HG03558 (cell line): Measurements from ENCODE around the gene THBS1.

Source experiments
- ATAC-seq: cut with Tn5 transposase; IDR thresholded peaks from one replicate; pipeline ENCODE4 v1.9.1; 2021; ENCODE audit warnings: moderate number of reproducible peaks; ENCODE audit not compliant: unreplicated experiment; ENCODE audit errors: extremely low read depth

Gene THBS1

GRCh38 chr15:39580485-39581241 lies at the start of gene THBS1:
THBS1 (plus strand) TSS chr15:39581079; CDS start chr15:39581858, 779 bp downstream.
- ATAC-seq, result no peak

GRCh38 chr15:39534996-39535395 lies 45.9 kb upstream of the THBS1 start:
- ATAC-seq, result no peak

- ATAC-seq, result no peak
Measured at GRCh38 chr15:39535466-39535865, 45.4 kb upstream of the THBS1 start.

GRCh38 chr15:39538936-39539335 lies 41.9 kb upstream of the THBS1 start:
- ATAC-seq, result no peak

GRCh38 chr15:39539466-39539865 lies 41.4 kb upstream of the THBS1 start:
- no peak for ATAC-seq

- no peak for ATAC-seq
Measured at GRCh38 chr15:39539973-39540558, 40.8 kb upstream of the THBS1 start.

GRCh38 chr15:39542385-39543065 lies 38.4 kb upstream of the THBS1 start:
- no peak for ATAC-seq

- no peak for ATAC-seq
Measured at GRCh38 chr15:39543651-39544050, 37.2 kb upstream of the THBS1 start.

- no peak for ATAC-seq
Measured at GRCh38 chr15:39546842-39547241, 34.0 kb upstream of the THBS1 start.

GRCh38 chr15:39548561-39548960 lies 32.3 kb upstream of the THBS1 start:
- ATAC-seq, result no peak

- no peak for ATAC-seq
Measured at GRCh38 chr15:39549912-39550311, 31.0 kb upstream of the THBS1 start.

GRCh38 chr15:39551476-39551875 lies 29.4 kb upstream of the THBS1 start:
- no peak for ATAC-seq

GRCh38 chr15:39552556-39552955 lies 28.3 kb upstream of the THBS1 start:
- ATAC-seq, result no peak

GRCh38 chr15:39553947-39554693 lies 26.8 kb upstream of the THBS1 start:
- no peak for ATAC-seq

- no peak for ATAC-seq
Measured at GRCh38 chr15:39554746-39555387, 26.0 kb upstream of the THBS1 start.

- no peak for ATAC-seq
Measured at GRCh38 chr15:39555885-39556284, 25.0 kb upstream of the THBS1 start.

- no peak for ATAC-seq
Measured at GRCh38 chr15:39556461-39556860, 24.4 kb upstream of the THBS1 start.

GRCh38 chr15:39558421-39558820 lies 22.5 kb upstream of the THBS1 start:
- no peak for ATAC-seq

- no peak for ATAC-seq
Measured at GRCh38 chr15:39564972-39565665, 15.8 kb upstream of the THBS1 start.

GRCh38 chr15:39565851-39566250 lies 15.0 kb upstream of the THBS1 start:
- no peak for ATAC-seq
